ENCODE measurements around the gene NELFCD.

- no peak for TF ChIP-seq CTCF (IDR thresholded peaks at IDR 0.05)
- TF ChIP-seq POLR2A (IDR thresholded peaks at IDR 0.05): no peak
These were observed 17.6 kb downstream of the NELFCD start for GRCh38 chr20:58998656-58999055.
